Activated naive CD8-positive, alpha-beta T cell (primary cell): ENCODE measurements around the gene PPP2R2D.
"Not testable (repeated sequence)": the region's sequence is repeated elsewhere in the genome, so short reads cannot be mapped to it uniquely, and the experiment has no call there.

Source experiments
- H3K27ac Mint-ChIP-seq: one replicate; pipeline ENCODE4 v1.8.0; 2021; ENCODE audit warnings: mixed read lengths
- H3K27me3 Mint-ChIP-seq: one replicate; pipeline ENCODE4 v1.8.0; 2021; ENCODE audit warnings: mixed read lengths
- H3K36me3 Mint-ChIP-seq: one replicate; pipeline ENCODE4 v1.8.0; 2021; ENCODE audit warnings: mixed read lengths
- H3K4me1 Mint-ChIP-seq: one replicate; pipeline ENCODE4 v1.8.0; 2021; ENCODE audit warnings: low read depth, mixed read lengths
- H3K4me3 Mint-ChIP-seq: one replicate; pipeline ENCODE4 v1.8.0; 2021; ENCODE audit warnings: mild to moderate bottlenecking, mixed read lengths
- H3K9me3 Mint-ChIP-seq: one replicate; pipeline ENCODE4 v1.8.0; 2021; ENCODE audit warnings: low read depth, mixed read lengths

The PPP2R2D gene

GRCh38 chr10:131875501-131875900 is 25.3 kb upstream of the PPP2R2D start:
- Mint-ChIP-seq H3K27me3 (peaks cover 16% of the 10 kb centered on the region), H3K27ac (no peak overlapping the region), H3K4me1 (peaks cover 2% of the 10 kb centered on the region), H3K4me3 (no peak overlapping the region), H3K9me3 (no peaks in the 10 kb centered on the region), H3K36me3 (no peaks in the 10 kb centered on the region)

GRCh38 chr10:131876017-131876416 is 24.8 kb upstream of the PPP2R2D start:
- H3K27me3 Mint-ChIP-seq = peaks cover 16% of the 10 kb centered on the region
- H3K4me1 Mint-ChIP-seq = peaks cover 2% of the 10 kb centered on the region
- no peaks in the 10 kb centered on the region for H3K9me3 Mint-ChIP-seq
- H3K4me3 Mint-ChIP-seq = no peak overlapping the region
- H3K36me3 Mint-ChIP-seq = no peaks in the 10 kb centered on the region
- H3K27ac Mint-ChIP-seq = no peak overlapping the region

- H3K27me3 Mint-ChIP-seq = peaks cover 16% of the 10 kb centered on the region
- H3K27ac Mint-ChIP-seq = no peak overlapping the region
- H3K4me3 Mint-ChIP-seq = no peak overlapping the region
- no peaks in the 10 kb centered on the region for H3K36me3 Mint-ChIP-seq
- peaks cover 2% of the 10 kb centered on the region for H3K4me1 Mint-ChIP-seq
- H3K9me3 Mint-ChIP-seq = no peaks in the 10 kb centered on the region
Measured at GRCh38 chr10:131876508-131876907, 24.3 kb upstream of the PPP2R2D start.

GRCh38 chr10:131880016-131880590 is 20.7 kb upstream of the PPP2R2D start:
- H3K9me3 Mint-ChIP-seq = no peaks in the 10 kb centered on the region
- no peak overlapping the region for H3K4me3 Mint-ChIP-seq
- H3K27me3 Mint-ChIP-seq = peaks cover 12% of the 10 kb centered on the region
- H3K27ac Mint-ChIP-seq = no peak overlapping the region
- H3K4me1 Mint-ChIP-seq = no peaks in the 10 kb centered on the region
- H3K36me3 Mint-ChIP-seq = no peaks in the 10 kb centered on the region

- Mint-ChIP-seq H3K4me3 (no peak overlapping the region), H3K27ac (no peak overlapping the region), H3K36me3 (no peaks in the 10 kb centered on the region), H3K27me3 (peaks cover 12% of the 10 kb centered on the region), H3K9me3 (no peaks in the 10 kb centered on the region), H3K4me1 (peaks cover 7% of the 10 kb centered on the region)
Measured at GRCh38 chr10:131881104-131881880, 19.5 kb upstream of the PPP2R2D start.

GRCh38 chr10:131882151-131882550 is 18.7 kb upstream of the PPP2R2D start:
- H3K9me3 Mint-ChIP-seq = no peaks in the 10 kb centered on the region
- H3K36me3 Mint-ChIP-seq = no peaks in the 10 kb centered on the region
- no peak overlapping the region for H3K4me3 Mint-ChIP-seq
- peaks cover 8% of the 10 kb centered on the region for H3K27me3 Mint-ChIP-seq
- H3K27ac Mint-ChIP-seq = no peak overlapping the region
- H3K4me1 Mint-ChIP-seq = peaks cover 7% of the 10 kb centered on the region

- no peak overlapping the region for H3K4me3 Mint-ChIP-seq
- no peaks in the 10 kb centered on the region for H3K9me3 Mint-ChIP-seq
- no peaks in the 10 kb centered on the region for H3K36me3 Mint-ChIP-seq
- peaks cover 6% of the 10 kb centered on the region for H3K27me3 Mint-ChIP-seq
- no peak overlapping the region for H3K27ac Mint-ChIP-seq
- peaks cover 7% of the 10 kb centered on the region for H3K4me1 Mint-ChIP-seq
Measured at GRCh38 chr10:131882590-131883451, 18.0 kb upstream of the PPP2R2D start.

GRCh38 chr10:131883621-131884393 is 17.0 kb upstream of the PPP2R2D start:
- not testable (repeated sequence) for H3K4me3 Mint-ChIP-seq, H3K4me1 Mint-ChIP-seq, H3K9me3 Mint-ChIP-seq, H3K27ac Mint-ChIP-seq, H3K27me3 Mint-ChIP-seq, H3K36me3 Mint-ChIP-seq

- Mint-ChIP-seq H3K4me3 (no peak overlapping the region), H3K9me3 (no peaks in the 10 kb centered on the region), H3K4me1 (peaks cover 7% of the 10 kb centered on the region), H3K36me3 (no peaks in the 10 kb centered on the region), H3K27ac (no peak overlapping the region), H3K27me3 (peaks cover 2% of the 10 kb centered on the region)
Measured at GRCh38 chr10:131885391-131886165, 15.2 kb upstream of the PPP2R2D start.

- Mint-ChIP-seq H3K27ac (no peak overlapping the region), H3K9me3 (no peaks in the 10 kb centered on the region), H3K4me3 (no peak overlapping the region), H3K36me3 (no peaks in the 10 kb centered on the region), H3K27me3 (peaks cover 2% of the 10 kb centered on the region), H3K4me1 (peaks cover 7% of the 10 kb centered on the region)
Measured at GRCh38 chr10:131886237-131886636, 14.6 kb upstream of the PPP2R2D start.

GRCh38 chr10:131888186-131888604 is 12.6 kb upstream of the PPP2R2D start:
- H3K4me3 Mint-ChIP-seq = no peak overlapping the region
- no peaks in the 10 kb centered on the region for H3K36me3 Mint-ChIP-seq
- H3K27me3 Mint-ChIP-seq = peaks cover 2% of the 10 kb centered on the region
- no peaks in the 10 kb centered on the region for H3K9me3 Mint-ChIP-seq
- H3K27ac Mint-ChIP-seq = no peak overlapping the region
- peaks cover 7% of the 10 kb centered on the region for H3K4me1 Mint-ChIP-seq

GRCh38 chr10:131889755-131890154 is 11.1 kb upstream of the PPP2R2D start:
- Mint-ChIP-seq H3K27me3 (no peaks in the 10 kb centered on the region), H3K36me3 (no peaks in the 10 kb centered on the region), H3K4me3 (no peak overlapping the region), H3K4me1 (peaks cover 7% of the 10 kb centered on the region), H3K9me3 (no peaks in the 10 kb centered on the region), H3K27ac (no peak overlapping the region)

GRCh38 chr10:131890276-131891195 is 10.3 kb upstream of the PPP2R2D start:
- no peak overlapping the region for H3K4me3 Mint-ChIP-seq
- H3K36me3 Mint-ChIP-seq = no peaks in the 10 kb centered on the region
- peaks cover 5% of the 10 kb centered on the region for H3K4me1 Mint-ChIP-seq
- H3K27me3 Mint-ChIP-seq = no peaks in the 10 kb centered on the region
- no peak overlapping the region for H3K27ac Mint-ChIP-seq
- H3K9me3 Mint-ChIP-seq = no peaks in the 10 kb centered on the region
